Measurements from ENCODE around the gene IRS1.

IRS1 gene

DNA sequence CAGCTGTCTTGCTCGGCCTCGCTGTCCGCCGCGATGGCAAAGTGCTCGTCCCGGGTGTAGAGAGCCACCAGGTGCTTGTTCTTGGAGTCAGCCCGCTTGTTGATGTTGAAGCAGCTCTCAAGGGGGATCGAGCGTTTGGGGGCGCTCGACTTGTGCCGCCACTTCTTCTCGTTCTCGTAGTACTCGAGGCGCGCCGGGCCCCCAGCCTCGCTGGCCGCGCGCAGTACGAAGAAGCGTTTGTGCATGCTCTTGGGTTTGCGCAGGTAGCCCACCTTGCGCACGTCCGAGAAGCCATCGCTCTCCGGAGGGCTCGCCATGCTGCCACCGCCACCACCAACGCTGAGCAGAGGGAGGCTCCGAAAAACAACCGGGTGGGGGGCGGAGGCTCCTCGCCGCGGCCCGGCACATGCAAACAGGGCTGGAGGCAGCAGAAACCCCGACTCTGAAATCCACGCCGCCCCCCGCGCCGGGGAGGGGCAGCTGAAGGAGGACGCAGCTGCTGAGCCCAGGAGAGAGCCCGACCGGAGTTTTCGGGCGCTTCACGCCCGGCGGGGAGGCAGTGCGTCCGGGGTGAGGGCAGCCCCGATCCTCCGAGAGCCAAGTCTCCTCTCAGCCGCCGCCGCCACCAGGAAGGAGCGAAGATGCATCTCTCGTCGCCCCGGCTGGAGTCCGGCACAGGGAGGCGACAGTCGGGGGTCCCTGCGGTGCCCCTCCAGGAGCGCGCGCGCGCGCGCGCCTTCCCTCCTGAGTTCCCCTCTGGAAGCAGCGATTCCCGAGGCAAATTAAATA lies 1.0 kb downstream of the IRS1 start:
- peak; percentile 62 to 63 for DNase-seq (ENCODE audit: low read depth in 2 of 2)
- H3K4me3 ChIP-seq (replicated peaks in 1 of 2; ENCODE audit: low read depth in 2 of 2, low read length in 2 of 2), result peak overlapping the region; percentile 78 to 80
- TF ChIP-seq CTCF (IDR thresholded peaks at IDR 0.05; ENCODE audit: low read depth, low read length), result no peak

DNA sequence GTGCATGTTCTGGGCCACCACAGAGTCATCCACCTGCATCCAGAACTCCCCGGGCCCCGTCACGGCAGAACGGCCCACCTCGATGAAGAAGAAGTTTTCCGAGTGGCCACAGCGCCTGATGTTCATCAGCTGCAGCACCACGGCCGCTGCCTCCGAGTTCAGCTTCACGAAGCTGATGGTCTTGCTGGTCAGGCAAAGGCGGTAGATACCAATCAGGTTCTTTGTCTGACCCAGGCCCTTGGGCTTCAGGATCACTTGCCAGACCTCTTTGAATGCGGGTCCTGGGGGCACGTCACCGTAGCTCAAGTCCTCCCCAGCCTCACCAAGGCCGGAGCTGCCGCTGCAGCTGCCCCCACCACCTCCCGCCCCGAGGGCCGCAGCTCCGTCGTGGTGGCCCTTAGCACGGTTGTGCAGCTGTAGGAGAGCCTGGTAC lies 1.6 kb downstream of the IRS1 start:
- peak overlapping the region; percentile 78 to 80 for H3K4me3 ChIP-seq (replicated peaks in 1 of 2; ENCODE audit: low read depth in 2 of 2, low read length in 2 of 2)
- no peak for TF ChIP-seq CTCF (IDR thresholded peaks at IDR 0.05; ENCODE audit: low read depth, low read length)
- DNase-seq (ENCODE audit: low read depth in 2 of 2), result peak in 1 of 2 donors; percentile 33

GRCh38 chr2:226797289-226797988 lies 2.2 kb downstream of the IRS1 start:
- peak overlapping the region; percentile 78 to 80 for H3K4me3 ChIP-seq (replicated peaks in 1 of 2; ENCODE audit: low read depth in 2 of 2, low read length in 2 of 2)
- TF ChIP-seq CTCF (IDR thresholded peaks at IDR 0.05; ENCODE audit: low read depth, low read length), result no peak
- DNase-seq (ENCODE audit: low read depth in 2 of 2), result peak in 1 of 2 donors; percentile 53

- H3K4me3 ChIP-seq (replicated peaks in 1 of 2; ENCODE audit: low read depth in 2 of 2, low read length in 2 of 2), result peak overlapping the region; percentile 78 to 80
- peak; percentile 74 for TF ChIP-seq CTCF (IDR thresholded peaks at IDR 0.05; ENCODE audit: low read depth, low read length)
- DNase-seq (ENCODE audit: low read depth in 2 of 2), result peak; percentile 44 to 53
Measured at GRCh38 chr2:226796840-226797288, 2.8 kb downstream of the IRS1 start.

GRCh38 chr2:226796012-226796839 lies 3.4 kb downstream of the IRS1 start:
- peak overlapping the region; percentile 78 to 80 for H3K4me3 ChIP-seq (replicated peaks in 1 of 2; ENCODE audit: low read depth in 2 of 2, low read length in 2 of 2)
- DNase-seq (ENCODE audit: low read depth in 2 of 2), result no peak
- TF ChIP-seq CTCF (IDR thresholded peaks at IDR 0.05; ENCODE audit: low read depth, low read length), result no peak

DNA sequence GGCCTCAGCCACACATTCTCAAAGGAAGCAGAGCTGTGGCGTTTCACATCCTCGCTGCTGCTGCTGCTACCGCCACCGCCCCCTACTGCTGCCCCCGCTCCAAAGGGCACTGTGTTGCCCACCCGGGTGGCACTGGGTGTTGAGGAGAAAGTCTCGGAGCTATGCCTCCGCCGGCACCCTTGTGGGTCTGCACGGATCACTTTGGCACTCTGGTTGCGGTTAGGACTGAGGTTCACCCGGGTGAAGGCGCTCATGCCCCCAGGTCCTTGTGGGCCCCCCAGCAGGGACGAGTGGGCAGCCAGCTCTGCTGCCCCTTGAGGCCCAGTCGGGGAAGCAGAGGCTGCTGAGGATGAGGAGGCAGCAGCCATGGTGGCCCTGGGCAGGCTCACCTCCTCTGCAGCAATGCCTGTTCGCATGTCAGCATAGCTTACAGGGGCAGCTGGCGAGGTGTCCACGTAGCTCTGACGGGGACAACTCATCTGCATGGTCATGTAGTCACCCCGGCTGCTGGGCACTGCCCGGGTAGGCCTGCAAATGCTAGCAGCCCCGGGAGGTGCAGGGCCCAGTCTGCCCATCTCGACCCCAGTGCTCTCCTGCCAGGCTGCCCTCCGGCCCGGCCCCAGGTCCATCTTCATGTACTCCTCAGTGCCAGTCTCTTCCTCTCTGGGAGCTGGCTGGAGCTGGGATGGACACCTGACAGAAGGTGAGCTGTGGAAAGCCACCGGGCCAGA lies 4.2 kb downstream of the IRS1 start:
- peak in 1 of 2 donors; percentile 47 for DNase-seq (ENCODE audit: low read depth in 2 of 2)
- peak overlapping the region; percentile 78 to 80 for H3K4me3 ChIP-seq (replicated peaks in 1 of 2; ENCODE audit: low read depth in 2 of 2, low read length in 2 of 2)
- peak; percentile 30 for TF ChIP-seq CTCF (IDR thresholded peaks at IDR 0.05; ENCODE audit: low read depth, low read length)

Data from cardiac fibroblast (primary cell).